Left renal pelvis (tissue), 4 donors: ENCODE results near the gene CANT1. TPM values are rescaled to one million over a fixed set of nuclear protein-coding genes. Genes with fewer than 3 reads are reported as not detected.
"Not testable (repeated sequence)": the region's sequence is repeated elsewhere in the genome, so short reads cannot be mapped to it uniquely, and the experiment has no call there.

Source experiments
- DNase-seq, 4 donors: peaks; one replicate each; pipeline ENCODE4 v3.0.0-alpha.2; 2013; ENCODE audit warnings: low read depth in 4 of 4, low spot score in 3 of 4
- polyA plus RNA-seq, 4 donors: library from polyadenylated mRNA; unstranded; fragments of 120-200 nt; gene quantifications; one replicate each; pipeline ENCODE4 v1.2.1, GENCODE V29; 2013; ENCODE audit not compliant: insufficient read length in 4 of 4

Gene CANT1
- polyA plus RNA-seq, 4 donors: 40.0 to 55.6 (median 45.9) TPM

DNA sequence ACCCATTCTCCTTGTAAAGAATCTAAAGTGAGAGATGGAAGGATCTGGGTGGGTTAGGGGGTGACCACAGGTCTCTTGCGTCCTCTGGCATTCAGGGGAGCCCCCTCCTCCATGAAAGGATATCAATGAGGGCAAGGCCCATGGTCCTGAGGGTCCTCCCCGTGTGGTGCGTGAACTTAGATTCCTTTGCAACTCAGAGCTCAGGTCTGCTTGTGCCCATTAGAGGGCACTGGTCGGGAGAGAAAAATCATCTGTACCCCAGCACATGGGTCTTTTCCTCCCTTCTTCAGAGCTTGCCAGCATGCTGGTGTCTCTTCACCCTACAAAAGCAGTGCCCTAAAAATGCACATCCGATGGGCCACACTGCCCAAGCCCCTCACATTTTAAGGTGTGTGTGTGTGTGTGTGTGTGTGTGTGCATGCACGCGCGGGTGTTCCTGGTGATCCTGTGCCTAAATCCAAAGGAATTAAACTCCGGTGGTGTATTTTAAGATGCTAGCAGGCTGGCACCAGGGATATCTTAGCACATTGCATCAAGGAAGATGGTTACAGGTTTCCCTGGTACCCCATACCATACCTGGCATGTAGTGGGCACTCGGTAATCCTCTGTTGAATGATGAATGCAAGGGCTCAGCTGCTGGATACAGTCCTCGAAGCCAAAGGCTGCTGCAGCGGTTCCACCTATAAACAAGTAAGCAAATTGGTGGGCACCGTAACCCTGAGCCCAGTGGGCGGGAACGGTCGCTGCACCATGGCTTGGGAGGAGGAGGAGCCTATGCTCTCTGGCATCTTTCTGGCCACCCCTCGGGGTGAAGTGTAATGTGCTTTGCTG is 19.1 kb upstream of the CANT1 start:
- DNase-seq: no peak

GRCh38 chr17:79027925-79028491 is 18.4 kb upstream of the CANT1 start:
- DNase-seq: no peak

DNA sequence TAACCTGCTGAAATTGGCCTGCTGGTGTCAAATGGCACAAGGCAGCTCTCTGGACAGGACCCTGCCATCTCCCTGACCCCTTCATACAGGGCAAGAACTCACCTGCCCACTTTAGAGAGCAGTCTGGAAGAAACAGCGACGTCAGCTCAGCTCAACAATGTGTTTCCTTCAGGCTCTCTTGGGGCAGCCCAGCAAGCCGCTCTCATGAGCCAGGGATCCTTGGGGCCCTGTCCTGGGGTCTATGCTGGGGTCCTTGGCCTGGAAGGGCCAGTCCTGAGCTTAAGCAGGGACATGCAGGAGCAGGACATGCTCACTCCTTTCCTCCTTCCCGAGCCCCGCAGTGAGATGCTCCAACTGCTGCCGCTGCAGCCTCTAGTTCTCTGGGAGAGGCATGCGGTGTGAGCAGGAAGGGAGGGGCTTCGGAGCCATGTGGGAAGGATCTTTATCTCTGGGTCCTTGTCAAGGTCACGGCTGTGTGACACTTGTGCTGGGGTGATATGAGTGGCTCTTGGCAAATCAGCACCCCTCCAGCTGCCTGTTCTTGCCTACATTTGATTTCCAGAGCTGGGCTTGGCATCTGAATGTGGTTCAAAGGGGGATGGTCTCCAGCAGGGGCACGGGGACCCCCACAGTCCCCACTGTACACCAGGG is 17.8 kb upstream of the CANT1 start:
- no peak for DNase-seq

GRCh38 chr17:79026376-79027273 is 17.1 kb upstream of the CANT1 start:
- no peak for DNase-seq

GRCh38 chr17:79024901-79025737 is 15.6 kb upstream of the CANT1 start:
- no peak for DNase-seq

DNA sequence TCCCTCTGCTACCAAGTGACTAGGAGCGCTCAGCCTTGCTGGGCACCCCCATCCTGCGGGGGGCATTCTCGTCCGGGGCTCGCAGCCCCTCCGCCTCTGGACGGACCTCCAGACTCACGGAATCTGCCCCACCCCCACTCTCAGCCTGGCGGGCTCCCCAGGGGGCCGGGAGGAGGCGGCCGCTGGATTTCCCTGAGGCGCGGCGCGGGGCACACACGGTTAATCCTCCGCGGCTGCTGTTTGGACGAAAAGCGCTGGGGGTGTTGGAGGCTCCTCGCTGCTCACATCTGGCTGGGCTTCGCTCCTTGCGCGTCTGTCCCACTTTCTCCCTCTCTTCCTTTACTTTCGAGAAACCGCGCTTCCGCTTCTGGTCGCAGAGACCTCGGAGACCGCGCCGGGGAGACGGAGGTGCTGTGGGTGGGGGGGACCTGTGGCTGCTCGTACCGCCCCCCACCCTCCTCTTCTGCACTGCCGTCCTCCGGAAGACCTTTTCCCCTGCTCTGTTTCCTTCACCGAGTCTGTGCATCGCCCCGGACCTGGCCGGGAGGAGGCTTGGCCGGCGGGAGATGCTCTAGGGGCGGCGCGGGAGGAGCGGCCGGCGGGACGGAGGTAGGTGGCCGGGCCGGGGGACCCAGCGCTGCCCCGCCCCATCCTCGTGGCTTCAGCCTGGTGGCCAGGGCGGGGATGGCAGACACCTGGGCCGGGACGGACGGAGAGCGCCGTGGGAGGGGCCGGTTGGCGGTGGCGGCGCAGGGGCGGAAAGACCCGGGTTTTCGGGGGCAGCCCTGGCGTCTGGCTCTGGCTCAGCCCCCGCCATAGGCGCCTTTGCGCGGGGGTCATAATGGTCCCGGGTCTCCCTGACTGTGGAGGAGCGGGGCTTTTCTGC is 14.6 kb upstream of the CANT1 start, which contains the start of gene C1QTNF1:
Gene C1QTNF1 (plus strand): TSS at position 284 of the 886 bp plus-strand sequence. CDS start 19,800 bp downstream, outside the sequence.
- DNase-seq: no peak

DNA sequence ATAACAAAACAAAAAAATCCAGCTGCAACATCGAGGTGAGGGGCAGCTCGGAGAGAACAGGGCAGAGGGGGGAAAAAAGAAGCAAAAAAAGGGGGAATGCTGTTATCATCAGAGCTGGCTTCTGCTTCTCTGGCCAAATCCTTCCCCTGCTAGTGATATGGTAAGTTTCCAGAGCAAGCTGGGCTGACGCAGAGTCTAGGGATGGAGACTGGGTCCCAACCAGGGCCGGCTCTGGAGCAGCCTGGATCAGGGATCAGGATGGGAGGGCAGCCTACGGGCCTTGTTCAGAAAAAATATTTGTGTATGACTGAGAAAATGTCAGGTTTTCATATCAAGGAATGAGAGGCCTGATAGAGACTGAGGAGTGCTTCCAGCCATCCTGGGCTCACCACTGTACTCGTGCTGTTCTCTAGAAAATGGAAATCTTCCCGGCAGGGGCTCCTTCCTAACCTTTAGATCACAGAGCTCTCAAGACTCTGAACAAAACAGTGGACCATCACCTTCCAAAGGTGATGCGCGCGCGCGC is 13.7 kb upstream of the CANT1 start:
- no peak for DNase-seq

GRCh38 chr17:79022507-79022991 is 13.0 kb upstream of the CANT1 start:
- no peak for DNase-seq

- not testable (repeated sequence) for DNase-seq
Observed at GRCh38 chr17:79021929-79022328, 12.4 kb upstream of the CANT1 start.

- no peak for DNase-seq
Observed at GRCh38 chr17:79020631-79021301, 11.2 kb upstream of the CANT1 start.

DNA sequence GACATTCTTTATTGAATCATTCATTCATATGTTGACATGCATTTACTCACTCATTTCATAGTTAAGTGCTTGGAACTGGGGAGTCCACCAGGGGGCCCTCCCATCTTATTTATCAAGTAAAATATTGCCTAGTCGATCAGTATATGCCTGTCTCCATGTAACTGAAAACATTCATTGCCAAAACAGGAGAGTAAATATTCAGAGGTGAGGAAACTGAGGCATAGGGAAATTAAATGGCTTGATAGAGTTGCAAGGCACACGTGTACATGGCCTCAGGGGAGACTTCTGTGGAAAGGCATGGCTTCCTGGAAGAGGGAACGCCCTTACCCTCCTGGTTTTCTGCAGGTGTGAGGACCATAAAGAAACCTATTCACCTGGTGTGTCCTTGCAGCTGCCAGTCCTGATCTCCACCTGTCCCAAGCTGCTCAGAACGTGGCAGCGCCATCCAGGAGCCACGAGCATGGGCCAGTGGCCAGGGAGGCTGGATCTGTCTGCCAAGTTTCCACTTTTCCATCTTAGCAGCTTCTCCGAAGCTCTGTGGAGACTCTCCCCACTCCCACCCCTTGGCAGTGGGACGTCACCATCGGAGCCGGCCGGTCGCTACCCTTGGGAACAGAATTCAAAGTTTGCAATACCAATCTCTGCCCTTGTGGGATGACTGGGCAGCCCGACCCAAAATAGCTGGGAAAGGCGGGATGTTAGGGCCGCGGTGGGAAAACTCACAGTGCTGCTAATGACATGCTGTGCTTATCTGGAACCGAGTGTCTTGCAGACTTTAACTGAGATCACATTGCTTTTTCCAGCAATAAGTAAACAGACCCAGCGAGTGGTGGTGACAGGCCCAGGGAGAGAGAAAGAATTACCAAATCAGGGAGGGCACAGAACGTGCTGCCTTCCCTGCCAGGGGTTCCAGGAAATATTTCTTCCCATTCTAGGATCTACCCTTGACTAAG is 10.3 kb upstream of the CANT1 start:
- no peak for DNase-seq

DNA sequence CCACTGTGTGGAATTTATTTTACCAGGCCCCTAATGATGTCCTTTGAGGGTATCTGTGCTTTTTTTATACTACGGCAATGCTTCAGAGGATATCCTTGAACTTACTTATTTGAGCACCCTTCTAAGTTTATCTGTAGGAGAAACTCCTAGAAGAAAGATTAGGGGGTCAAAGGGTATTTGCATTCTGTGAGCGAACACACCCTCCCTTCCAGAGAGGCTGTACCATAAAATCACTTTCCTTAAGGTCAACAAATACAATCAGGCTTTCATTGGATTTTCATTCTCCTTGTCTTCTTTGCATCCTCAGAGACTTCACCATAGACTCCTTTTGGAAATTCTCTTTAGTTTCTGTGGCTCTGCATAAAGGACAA is 9.7 kb upstream of the CANT1 start:
- no peak for DNase-seq

DNA sequence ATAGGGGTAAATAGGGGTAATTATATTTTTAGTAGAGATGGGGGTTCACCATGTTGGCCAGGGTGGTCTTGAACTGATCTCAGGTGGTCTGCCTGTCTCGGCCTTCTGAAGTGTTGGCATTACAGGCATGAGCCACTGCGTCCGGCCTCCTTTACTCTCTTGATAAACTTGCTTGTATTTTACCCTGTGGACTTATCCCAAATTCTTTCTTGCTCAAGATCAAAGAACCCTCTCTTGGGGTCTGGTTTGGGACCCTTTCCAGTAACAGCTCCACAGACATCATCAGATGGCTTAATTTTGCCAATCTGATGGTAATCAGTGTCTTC is 8.8 kb upstream of the CANT1 start:
- no peak for DNase-seq

- DNase-seq: no peak
Observed at GRCh38 chr17:79017546-79018369, 8.2 kb upstream of the CANT1 start.

- DNase-seq: no peak
Observed at GRCh38 chr17:79014158-79014758, 4.7 kb upstream of the CANT1 start.
